Stomach smooth muscle (tissue), 2 donors: ENCODE data around the gene TAF11L3.
"Not testable (repeated sequence)": the region's sequence is repeated elsewhere in the genome, so short reads cannot be mapped to it uniquely, and the experiment has no call there.

Experiments used
- H3K27ac ChIP-seq: one replicate; pipeline ENCODE4 v1.7.0; 2013; ENCODE audit warnings: mild to moderate bottlenecking, low read length, inconsistent platforms
- H3K27me3 ChIP-seq, 2 donors: one replicate each; pipeline ENCODE4 v1.7.0; 2013; ENCODE audit warnings: low read length in 2 of 2; ENCODE audit not compliant: insufficient read depth in 2 of 2, control insufficient read depth in 1 of 2
- H3K36me3 ChIP-seq, 2 donors: one replicate each; pipeline ENCODE4 v1.7.0; 2013; ENCODE audit warnings: low read length in 2 of 2; ENCODE audit not compliant: control insufficient read depth in 2 of 2, insufficient read depth in 2 of 2
- H3K4me1 ChIP-seq: one replicate; pipeline ENCODE4 v1.7.0; 2013; ENCODE audit warnings: low read length; ENCODE audit not compliant: control insufficient read depth, insufficient read depth
- H3K4me3 ChIP-seq, 2 donors: one replicate each; pipeline ENCODE4 v1.7.0; 2013; ENCODE audit warnings: low read length in 2 of 2
- H3K9ac ChIP-seq, 2 donors: one replicate each; pipeline ENCODE4 v1.7.0; 2013; ENCODE audit warnings: low read length in 2 of 2, mild to moderate bottlenecking in 1 of 2
- H3K9me3 ChIP-seq, 2 donors: one replicate each; pipeline ENCODE4 v1.7.0; 2013; ENCODE audit warnings: low read length in 2 of 2; ENCODE audit not compliant: control insufficient read depth in 2 of 2
- donor health status: healthy.
- donor health status: Pancreatic carcinoma.

Gene TAF11L3

DNA sequence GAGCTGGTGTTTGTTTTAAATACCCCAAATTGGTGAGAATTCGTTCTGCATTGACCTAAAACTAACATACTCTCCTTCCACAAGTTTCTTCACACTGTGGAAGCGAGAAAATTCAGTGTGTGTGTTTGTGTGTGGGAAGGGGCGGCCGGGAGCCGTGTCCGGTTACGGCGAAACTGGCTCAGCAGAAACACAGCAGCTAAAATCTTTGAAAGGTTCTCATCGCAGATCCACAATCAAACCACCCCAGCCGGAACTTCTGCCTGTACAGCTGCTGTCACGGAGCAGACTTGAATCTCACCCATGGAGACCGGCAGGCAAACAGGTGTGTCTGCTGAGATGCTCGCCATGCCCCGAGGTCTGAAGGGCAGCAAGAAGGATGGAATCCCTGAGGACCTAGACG, at the start of gene TAF11L3:
Gene TAF11L3, plus strand, starts transcription at position 301 of the 400 bp plus-strand sequence.
- H3K4me1 ChIP-seq, H3K9me3 ChIP-seq, H3K36me3 ChIP-seq, H3K9ac ChIP-seq, H3K4me3 ChIP-seq, H3K27ac ChIP-seq, H3K27me3 ChIP-seq: not testable (repeated sequence)

DNA sequence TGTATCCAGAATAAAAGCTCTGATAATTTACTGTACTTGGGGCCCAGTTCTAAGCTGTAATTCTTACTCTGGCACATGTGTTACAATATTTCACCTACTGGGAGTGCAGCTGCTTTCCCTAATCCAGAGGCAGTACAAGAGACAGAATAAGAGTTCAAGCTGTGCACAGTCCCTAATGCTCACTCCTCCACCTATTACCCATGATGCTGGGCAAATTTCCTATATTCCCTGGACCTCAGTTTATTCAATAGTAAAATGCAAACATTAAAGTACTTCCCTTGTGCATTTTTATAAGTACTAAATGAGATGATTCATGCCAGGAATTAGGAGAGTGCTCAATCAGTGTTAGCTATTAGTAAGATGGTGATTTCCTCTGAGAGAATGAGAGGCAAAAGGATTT, 48.1 kb upstream of the TAF11L3 start:
- no peak overlapping the region for H3K4me3 ChIP-seq
- H3K27ac ChIP-seq: no peak overlapping the region
- no peaks in the 10 kb centered on the region for H3K4me1 ChIP-seq
- no peak overlapping the region for H3K9ac ChIP-seq
- no peaks in the 10 kb centered on the region for H3K9me3 ChIP-seq
- no peaks in the 10 kb centered on the region for H3K36me3 ChIP-seq
- no peaks in the 10 kb centered on the region for H3K27me3 ChIP-seq

- H3K9ac ChIP-seq, H3K36me3 ChIP-seq, H3K9me3 ChIP-seq, H3K4me3 ChIP-seq, H3K4me1 ChIP-seq, H3K27ac ChIP-seq, H3K27me3 ChIP-seq: not testable (repeated sequence)
Measured at GRCh38 chr5:17475064-17475463, 43.1 kb upstream of the TAF11L3 start.

DNA sequence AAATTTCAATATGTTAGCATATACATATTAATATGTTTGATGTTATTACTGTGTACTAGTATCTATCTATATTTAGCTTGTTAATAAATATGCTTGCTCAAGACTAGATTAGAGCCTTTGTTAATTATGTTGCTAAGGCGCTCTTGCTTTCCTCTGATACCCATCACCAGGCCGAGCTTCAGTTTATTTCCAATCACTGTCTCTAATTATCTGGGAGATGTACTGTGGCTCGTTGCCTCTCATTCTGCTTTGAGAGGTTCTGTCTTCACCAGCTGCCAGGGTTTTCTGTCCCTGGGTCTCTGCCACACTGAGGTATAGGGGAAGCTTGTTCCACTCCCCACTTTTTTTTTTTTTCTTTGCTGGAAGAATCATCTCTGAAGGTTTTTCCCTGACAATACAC, 41.1 kb upstream of the TAF11L3 start:
- H3K27ac ChIP-seq: no peak overlapping the region
- no peaks in the 10 kb centered on the region for H3K27me3 ChIP-seq
- no peaks in the 10 kb centered on the region for H3K9me3 ChIP-seq
- H3K36me3 ChIP-seq: no peaks in the 10 kb centered on the region
- H3K9ac ChIP-seq: no peak overlapping the region
- H3K4me3 ChIP-seq: no peak overlapping the region
- H3K4me1 ChIP-seq: no peaks in the 10 kb centered on the region

- H3K27me3 ChIP-seq: no peaks in the 10 kb centered on the region
- no peak overlapping the region for H3K27ac ChIP-seq
- no peaks in the 10 kb centered on the region for H3K36me3 ChIP-seq
- no peaks in the 10 kb centered on the region for H3K9me3 ChIP-seq
- H3K4me3 ChIP-seq: no peak overlapping the region
- H3K9ac ChIP-seq: no peak overlapping the region
- H3K4me1 ChIP-seq: no peaks in the 10 kb centered on the region
Measured at GRCh38 chr5:17477573-17478265, 40.4 kb upstream of the TAF11L3 start.

- no peak overlapping the region for H3K27ac ChIP-seq
- no peak overlapping the region for H3K9ac ChIP-seq
- H3K9me3 ChIP-seq: no peaks in the 10 kb centered on the region
- H3K36me3 ChIP-seq: no peaks in the 10 kb centered on the region
- H3K4me3 ChIP-seq: no peak overlapping the region
- H3K27me3 ChIP-seq: no peaks in the 10 kb centered on the region
- H3K4me1 ChIP-seq: no peaks in the 10 kb centered on the region
Measured at GRCh38 chr5:17481378-17481777, 36.8 kb upstream of the TAF11L3 start.

- Histone ChIP-seq H3K27ac (no peak overlapping the region), H3K36me3 (no peaks in the 10 kb centered on the region), H3K9ac (no peak overlapping the region), H3K4me1 (no peaks in the 10 kb centered on the region), H3K9me3 (no peaks in the 10 kb centered on the region), H3K4me3 (no peak overlapping the region), H3K27me3 (no peaks in the 10 kb centered on the region)
Measured at GRCh38 chr5:17482790-17483189, 35.4 kb upstream of the TAF11L3 start.

DNA sequence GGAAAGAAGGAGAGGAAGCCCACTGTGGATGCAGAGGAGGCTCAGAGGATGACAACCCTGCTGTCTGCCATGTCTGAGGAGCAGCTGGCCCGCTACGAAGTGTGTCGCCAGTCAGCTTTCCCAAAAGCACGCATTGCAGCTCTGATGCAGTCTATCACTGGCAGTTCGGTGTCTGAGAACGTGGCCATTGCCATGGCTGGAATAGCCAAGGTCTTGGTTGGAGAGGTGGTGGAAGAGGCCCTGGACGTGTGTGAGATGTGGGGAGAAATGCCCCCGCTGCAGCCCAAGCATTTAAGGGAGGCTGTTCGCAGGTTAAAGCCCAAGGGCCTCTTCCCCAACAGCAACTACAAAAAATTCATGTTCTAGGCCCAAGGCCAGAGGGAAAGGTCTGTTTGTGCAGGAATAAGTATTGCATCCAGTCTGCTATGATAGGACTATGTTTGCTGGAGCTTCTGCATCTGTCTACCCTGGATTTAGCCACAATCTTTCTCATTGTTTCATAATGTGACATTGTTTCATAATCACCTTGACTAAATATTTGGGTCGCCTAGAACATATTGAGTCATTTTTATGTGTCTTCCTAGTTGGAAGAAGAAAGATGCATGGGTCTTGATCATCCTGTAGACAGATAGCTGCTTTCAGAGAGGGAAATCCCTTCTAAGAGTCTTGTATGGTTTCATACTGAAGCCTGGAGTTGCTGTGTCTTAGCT, 31.5 kb upstream of the TAF11L3 start:
- not testable (repeated sequence) for H3K36me3 ChIP-seq, H3K4me1 ChIP-seq, H3K9ac ChIP-seq

GRCh38 chr5:17487174-17487512, 31.0 kb upstream of the TAF11L3 start:
- no peaks in the 10 kb centered on the region for H3K9me3 ChIP-seq
- no peaks in the 10 kb centered on the region for H3K36me3 ChIP-seq
- H3K27ac ChIP-seq: no peak overlapping the region
- H3K9ac ChIP-seq: no peak overlapping the region
- H3K4me1 ChIP-seq: no peaks in the 10 kb centered on the region
- no peaks in the 10 kb centered on the region for H3K27me3 ChIP-seq
- no peak overlapping the region for H3K4me3 ChIP-seq

More for the DNA sequence above, 31.5 kb upstream of the TAF11L3 start:
- H3K9me3 ChIP-seq, H3K4me3 ChIP-seq, H3K27me3 ChIP-seq, H3K27ac ChIP-seq: not testable (repeated sequence)

GRCh38 chr5:17491257-17491656, 26.9 kb upstream of the TAF11L3 start:
- not testable (repeated sequence) for H3K9me3 ChIP-seq, H3K4me3 ChIP-seq, H3K9ac ChIP-seq, H3K27ac ChIP-seq, H3K27me3 ChIP-seq, H3K36me3 ChIP-seq, H3K4me1 ChIP-seq

DNA sequence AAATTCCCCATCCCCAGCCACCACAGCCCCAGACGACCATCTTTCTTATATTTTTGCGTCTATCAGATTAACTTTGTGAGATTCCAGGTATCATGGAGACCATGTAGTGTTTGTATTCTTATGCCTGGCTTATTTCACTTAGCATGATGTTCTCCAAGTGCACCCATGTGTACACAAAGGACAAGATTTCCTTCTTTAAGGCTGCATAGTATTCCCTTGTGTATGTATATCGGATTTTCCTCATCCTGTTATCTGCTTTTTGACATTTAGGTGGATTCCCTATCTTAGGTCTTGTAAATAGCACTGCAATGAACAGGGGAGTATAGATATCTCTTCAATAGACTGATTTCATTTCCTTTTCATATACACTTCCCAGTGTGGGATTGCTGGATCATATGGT, 25.4 kb upstream of the TAF11L3 start:
- Histone ChIP-seq H3K4me3 (no peak overlapping the region), H3K27ac (no peak overlapping the region), H3K9ac (no peak overlapping the region), H3K9me3 (no peaks in the 10 kb centered on the region), H3K27me3 (no peaks in the 10 kb centered on the region), H3K36me3 (no peaks in the 10 kb centered on the region), H3K4me1 (no peaks in the 10 kb centered on the region)
